Omental fat pad (tissue), 4 donors: ENCODE measurements around the gene SLIT1. TPM values are rescaled to one million over a fixed set of nuclear protein-coding genes. Genes with fewer than 3 reads are reported as not detected.
A peak's percentile ranks its signal among the peaks of the same experiment; 100 is the strongest.

Source experiments
- ATAC-seq: fragments of 150-250 bp; one replicate; pipeline ENCODE4 v1.9.1; 2016; ENCODE audit warnings: mild to moderate bottlenecking, moderate library complexity; ENCODE audit not compliant: low FRiP score
- DNase-seq: peaks from one replicate; pipeline ENCODE4 v3.0.0-alpha.2; 2019; ENCODE audit warnings: low spot score
- CTCF ChIP-seq, 3 donors: fragments of 450-650 bp; IDR thresholded peaks; one replicate each; pipeline ENCODE4 v1.5.1; 2016 to 2017; ENCODE audit warnings: antibody characterized with exemption in 3 of 3, mild to moderate bottlenecking in 3 of 3, moderate library complexity in 2 of 3
- total RNA-seq, 4 donors: library from RNA; depleted of rRNA; stranded (reverse); fragments of >200 nt; gene quantifications; one replicate each; pipeline ENCODE4 v1.1.0, GENCODE V29; 2016

The SLIT1 gene
- total RNA-seq, 4 donors from 2014 or later: 0.12 to 1.1 (median 0.28) TPM

GRCh38 chr10:97062456-97062855 is 123.3 kb downstream of the SLIT1 start:
- no peak for DNase-seq
- no peak for TF ChIP-seq CTCF (IDR thresholded peaks at IDR 0.05)
- no peak for ATAC-seq

GRCh38 chr10:97062046-97062445 is 123.7 kb downstream of the SLIT1 start:
- TF ChIP-seq CTCF (IDR thresholded peaks at IDR 0.05): no peak
- DNase-seq (no peak), ATAC-seq (no peak)

DNA sequence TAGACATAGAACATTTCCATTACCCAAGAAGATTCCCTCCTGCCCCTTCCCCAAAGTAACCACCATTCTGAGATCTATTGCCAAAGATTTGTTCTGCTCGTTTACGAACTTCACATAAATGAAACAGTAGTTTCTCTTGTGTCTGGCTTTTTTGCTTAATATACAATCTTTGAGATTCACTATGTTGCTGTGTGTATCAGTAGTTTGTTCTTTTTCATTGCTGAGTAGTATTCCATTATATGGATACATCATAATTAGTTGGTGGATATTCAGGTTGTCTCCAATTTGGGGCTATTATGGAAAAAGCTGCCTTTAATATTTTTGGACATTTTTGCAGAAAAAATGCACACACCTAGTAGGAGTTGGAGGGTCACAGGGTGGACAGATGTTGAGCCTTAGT is 124.3 kb downstream of the SLIT1 start:
- ATAC-seq: no peak
- no peak for DNase-seq
- no peak for TF ChIP-seq CTCF (IDR thresholded peaks at IDR 0.05)

DNA sequence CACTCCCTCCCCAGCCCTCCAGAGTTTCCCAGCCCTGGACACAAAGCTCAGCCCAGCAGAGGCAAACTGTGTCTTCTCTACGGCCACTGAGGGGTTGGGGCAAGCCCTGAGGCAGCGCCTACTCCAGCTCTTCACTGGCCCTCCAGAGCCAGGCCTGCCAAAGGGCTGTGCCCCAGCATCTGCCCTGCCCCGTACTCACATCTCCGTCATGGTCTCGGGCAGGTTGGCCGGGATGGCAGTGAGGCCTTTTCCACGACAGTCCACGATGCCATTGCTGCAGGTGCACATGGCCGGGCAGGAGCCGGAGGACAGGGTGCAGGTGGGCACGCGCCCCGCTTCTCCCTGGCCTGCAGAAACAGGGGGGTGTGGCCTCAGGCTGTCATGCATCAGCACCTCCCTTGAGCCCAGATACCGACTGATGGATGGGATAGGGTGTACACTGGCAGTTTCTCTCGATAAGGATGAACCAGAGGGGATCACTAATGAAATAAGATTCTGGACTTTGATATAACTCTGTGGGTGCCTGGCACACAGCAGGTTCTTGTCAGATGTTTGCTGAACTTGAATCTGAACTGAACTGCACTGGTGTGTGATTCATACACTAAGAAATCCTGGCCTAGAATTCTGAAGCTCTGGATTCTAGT is 125.2 kb downstream of the SLIT1 start:
- DNase-seq (no peak), ATAC-seq (no peak)
- TF ChIP-seq CTCF (IDR thresholded peaks at IDR 0.05): no peak

DNA sequence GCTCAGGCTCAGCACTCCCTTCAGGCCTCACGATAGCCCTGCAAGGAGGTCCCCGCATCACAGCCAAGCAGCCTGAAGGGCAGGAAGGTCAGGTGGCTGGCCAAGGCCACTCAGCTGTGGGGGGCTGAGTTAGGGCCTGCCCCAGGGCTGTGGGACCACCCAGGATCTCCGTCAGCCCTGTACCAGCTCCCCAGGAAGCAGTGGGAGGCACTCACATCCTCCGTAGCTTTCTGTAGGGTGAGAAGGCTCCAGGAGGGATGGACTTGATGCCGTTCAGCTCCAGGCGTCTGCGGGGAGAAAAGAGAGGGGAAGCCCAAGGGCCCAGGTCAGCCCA is 125.9 kb downstream of the SLIT1 start:
- ATAC-seq: no peak
- DNase-seq: no peak

GRCh38 chr10:97059006-97059871 is 126.5 kb downstream of the SLIT1 start:
- DNase-seq (no peak), ATAC-seq (no peak)
- TF ChIP-seq CTCF (IDR thresholded peaks at IDR 0.05): no peak

More for the DNA sequence above, 125.9 kb downstream of the SLIT1 start:
- no peak for TF ChIP-seq CTCF (IDR thresholded peaks at IDR 0.05)

- ATAC-seq: peak; percentile 30
- no peak for TF ChIP-seq CTCF (IDR thresholded peaks at IDR 0.05)
- no peak for DNase-seq
Measured at GRCh38 chr10:97058521-97058920, 127.2 kb downstream of the SLIT1 start.
